ENCODE data around the gene PPP1R12B. TPM values are rescaled to one million over a fixed set of nuclear protein-coding genes. Genes with fewer than 3 reads are reported as not detected.

PPP1R12B gene
- total RNA-seq, 1 donor from 2014 or later = 31.2 TPM

DNA sequence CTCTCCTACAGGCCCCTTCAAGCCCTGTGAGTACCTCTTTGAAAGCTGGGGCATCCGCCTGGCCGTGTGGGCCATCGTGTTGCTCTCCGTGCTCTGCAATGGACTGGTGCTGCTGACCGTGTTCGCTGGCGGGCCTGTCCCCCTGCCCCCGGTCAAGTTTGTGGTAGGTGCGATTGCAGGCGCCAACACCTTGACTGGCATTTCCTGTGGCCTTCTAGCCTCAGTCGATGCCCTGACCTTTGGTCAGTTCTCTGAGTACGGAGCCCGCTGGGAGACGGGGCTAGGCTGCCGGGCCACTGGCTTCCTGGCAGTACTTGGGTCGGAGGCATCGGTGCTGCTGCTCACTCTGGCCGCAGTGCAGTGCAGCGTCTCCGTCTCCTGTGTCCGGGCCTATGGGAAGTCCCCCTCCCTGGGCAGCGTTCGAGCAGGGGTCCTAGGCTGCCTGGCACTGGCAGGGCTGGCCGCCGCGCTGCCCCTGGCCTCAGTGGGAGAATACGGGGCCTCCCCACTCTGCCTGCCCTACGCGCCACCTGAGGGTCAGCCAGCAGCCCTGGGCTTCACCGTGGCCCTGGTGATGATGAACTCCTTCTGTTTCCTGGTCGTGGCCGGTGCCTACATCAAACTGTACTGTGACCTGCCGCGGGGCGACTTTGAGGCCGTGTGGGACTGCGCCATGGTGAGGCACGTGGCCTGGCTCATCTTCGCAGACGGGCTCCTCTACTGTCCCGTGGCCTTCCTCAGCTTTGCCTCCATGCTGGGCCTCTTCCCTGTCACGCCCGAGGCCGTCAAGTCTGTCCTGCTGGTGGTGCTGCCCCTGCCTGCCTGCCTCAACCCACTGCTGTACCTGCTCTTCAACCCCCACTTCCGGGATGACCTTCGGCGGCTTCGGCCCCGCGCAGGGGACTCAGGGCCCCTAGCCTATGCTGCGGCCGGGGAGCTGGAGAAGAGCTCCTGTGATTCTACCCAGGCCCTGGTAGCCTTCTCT, 30.3 kb upstream of the PPP1R12B start:
- no peak overlapping the region for H3K4me3 Mint-ChIP-seq
- no peak overlapping the region for H3K27ac Mint-ChIP-seq
- TF ChIP-seq, protein P1, sequence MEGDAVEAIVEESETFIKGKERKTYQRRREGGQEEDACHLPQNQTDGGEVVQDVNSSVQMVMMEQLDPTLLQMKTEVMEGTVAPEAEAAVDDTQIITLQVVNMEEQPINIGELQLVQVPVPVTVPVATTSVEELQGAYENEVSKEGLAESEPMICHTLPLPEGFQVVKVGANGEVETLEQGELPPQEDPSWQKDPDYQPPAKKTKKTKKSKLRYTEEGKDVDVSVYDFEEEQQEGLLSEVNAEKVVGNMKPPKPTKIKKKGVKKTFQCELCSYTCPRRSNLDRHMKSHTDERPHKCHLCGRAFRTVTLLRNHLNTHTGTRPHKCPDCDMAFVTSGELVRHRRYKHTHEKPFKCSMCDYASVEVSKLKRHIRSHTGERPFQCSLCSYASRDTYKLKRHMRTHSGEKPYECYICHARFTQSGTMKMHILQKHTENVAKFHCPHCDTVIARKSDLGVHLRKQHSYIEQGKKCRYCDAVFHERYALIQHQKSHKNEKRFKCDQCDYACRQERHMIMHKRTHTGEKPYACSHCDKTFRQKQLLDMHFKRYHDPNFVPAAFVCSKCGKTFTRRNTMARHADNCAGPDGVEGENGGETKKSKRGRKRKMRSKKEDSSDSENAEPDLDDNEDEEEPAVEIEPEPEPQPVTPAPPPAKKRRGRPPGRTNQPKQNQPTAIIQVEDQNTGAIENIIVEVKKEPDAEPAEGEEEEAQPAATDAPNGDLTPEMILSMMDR (conservative IDR thresholded peaks at IDR 0.05) = no peak
- H3K4me1 Mint-ChIP-seq (ENCODE audit: unreplicated experiment) = no peaks in the 10 kb centered on the region
- DNase-seq (ENCODE audit: extremely low spot score, unreplicated experiment) = no peak
- H3K27me3 Mint-ChIP-seq = peaks cover 20% of the 10 kb centered on the region
- H3K36me3 Mint-ChIP-seq = no peaks in the 10 kb centered on the region
- no peaks in the 10 kb centered on the region for H3K9me3 Mint-ChIP-seq

DNA sequence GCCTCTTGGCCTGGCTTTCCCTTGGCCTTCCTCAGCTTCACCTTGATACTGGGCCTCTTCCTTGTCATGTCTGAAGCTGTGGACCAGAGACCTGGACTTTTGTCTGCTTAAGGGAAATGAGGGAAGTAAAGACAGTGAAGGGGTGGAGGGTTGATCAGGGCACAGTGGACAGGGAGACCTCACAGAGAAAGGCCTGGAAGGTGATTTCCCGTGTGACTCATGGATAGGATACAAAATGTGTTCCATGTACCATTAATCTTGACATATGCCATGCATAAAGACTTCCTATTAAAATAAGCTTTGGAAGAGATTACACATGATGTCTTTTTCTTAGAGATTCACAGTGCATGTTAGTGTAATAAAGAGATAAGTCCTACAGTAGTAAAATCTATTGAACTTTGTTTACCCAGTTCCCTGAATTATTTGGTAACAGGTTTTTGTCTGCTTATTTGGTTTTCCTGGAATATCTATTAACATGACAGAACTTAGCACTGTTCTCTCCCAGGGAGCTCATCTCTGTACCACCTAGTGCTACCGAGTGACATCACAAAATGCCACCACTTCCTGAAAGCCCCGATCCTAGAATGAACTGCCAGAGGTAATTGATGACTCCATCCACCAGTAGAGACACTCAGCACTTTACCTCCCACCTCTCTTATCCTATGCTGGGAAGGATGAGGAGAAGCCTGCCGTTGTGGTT, 29.0 kb upstream of the PPP1R12B start:
- Mint-ChIP-seq H3K4me1 (ENCODE audit: unreplicated experiment) (no peaks in the 10 kb centered on the region), H3K4me3 (no peak overlapping the region), H3K36me3 (no peaks in the 10 kb centered on the region), H3K9me3 (no peaks in the 10 kb centered on the region), H3K27ac (no peak overlapping the region), H3K27me3 (peaks cover 17% of the 10 kb centered on the region)
- DNase-seq (ENCODE audit: extremely low spot score, unreplicated experiment) = no peak
- TF ChIP-seq, protein P1 (conservative IDR thresholded peaks at IDR 0.05) = no peak

DNA sequence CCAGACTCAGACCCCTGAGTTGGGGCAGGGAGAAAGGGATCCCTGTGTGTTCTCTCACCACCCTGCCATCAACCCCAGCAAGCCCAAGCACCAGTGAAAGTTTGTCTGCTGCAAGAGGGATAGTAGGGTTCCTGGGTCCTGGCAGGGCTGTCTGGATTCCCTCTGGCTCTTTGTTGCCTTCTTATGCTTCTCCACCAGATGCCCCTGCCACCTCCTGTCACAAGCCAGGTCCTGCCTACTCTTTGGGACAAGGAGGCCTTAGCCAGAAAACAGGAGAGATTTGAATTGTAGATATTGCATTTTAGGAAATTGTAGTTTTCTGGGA, 28.5 kb upstream of the PPP1R12B start:
- Mint-ChIP-seq H3K36me3 (no peaks in the 10 kb centered on the region), H3K27ac (no peak overlapping the region), H3K4me1 (ENCODE audit: unreplicated experiment) (no peaks in the 10 kb centered on the region), H3K9me3 (no peaks in the 10 kb centered on the region), H3K4me3 (no peak overlapping the region), H3K27me3 (peaks cover 16% of the 10 kb centered on the region)
- TF ChIP-seq, protein P1 (conservative IDR thresholded peaks at IDR 0.05) = no peak
- DNase-seq (ENCODE audit: extremely low spot score, unreplicated experiment) = no peak

DNA sequence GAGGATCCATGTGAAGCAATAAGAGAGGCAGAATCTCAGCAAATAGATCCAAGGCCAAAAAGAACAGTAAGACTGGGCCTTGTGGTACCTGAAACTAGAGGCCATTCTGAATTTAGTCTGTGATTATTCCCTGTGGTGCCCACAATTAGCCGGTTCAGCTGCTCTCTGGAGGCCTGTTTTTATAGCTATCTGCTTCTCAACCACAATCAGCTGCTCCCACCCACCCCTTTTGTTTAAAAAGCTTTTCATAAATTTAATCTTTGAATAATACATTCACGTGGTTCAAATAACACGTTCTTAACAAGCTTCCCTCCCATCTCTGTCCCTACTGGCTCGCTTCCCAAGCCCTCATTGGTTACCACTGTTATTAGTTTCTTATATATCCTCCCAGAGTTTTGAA, 24.8 kb upstream of the PPP1R12B start:
- DNase-seq (ENCODE audit: extremely low spot score, unreplicated experiment) = no peak
- TF ChIP-seq, protein P1 (conservative IDR thresholded peaks at IDR 0.05) = no peak
- no peaks in the 10 kb centered on the region for H3K36me3 Mint-ChIP-seq
- H3K4me3 Mint-ChIP-seq = no peak overlapping the region
- no peak overlapping the region for H3K27ac Mint-ChIP-seq
- peaks cover 6% of the 10 kb centered on the region for H3K27me3 Mint-ChIP-seq
- no peaks in the 10 kb centered on the region for H3K9me3 Mint-ChIP-seq
- no peaks in the 10 kb centered on the region for H3K4me1 Mint-ChIP-seq (ENCODE audit: unreplicated experiment)

DNA sequence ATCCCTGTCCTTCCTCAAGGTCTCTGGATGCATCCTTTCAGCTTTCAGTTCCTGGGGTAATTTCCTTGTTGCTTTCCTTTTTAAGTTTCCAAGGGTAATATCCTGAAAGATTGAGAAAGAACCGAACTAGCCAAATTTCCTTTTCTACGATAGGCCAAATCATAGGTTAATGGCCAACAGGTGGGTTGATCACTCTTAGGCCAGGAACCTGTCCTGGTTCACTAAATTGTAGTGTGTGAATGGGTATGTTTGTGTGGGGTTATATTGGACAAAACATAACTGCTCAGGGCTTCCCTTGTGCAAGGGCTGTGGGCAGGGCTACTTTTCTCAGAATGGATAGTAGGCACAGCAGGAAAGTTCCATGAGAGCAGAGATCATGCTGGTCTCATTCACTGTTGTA, 23.9 kb upstream of the PPP1R12B start:
- no peaks in the 10 kb centered on the region for H3K36me3 Mint-ChIP-seq
- no peak overlapping the region for H3K27ac Mint-ChIP-seq
- no peak overlapping the region for H3K4me3 Mint-ChIP-seq
- no peak for DNase-seq (ENCODE audit: extremely low spot score, unreplicated experiment)
- TF ChIP-seq, protein P1 (conservative IDR thresholded peaks at IDR 0.05) = no peak
- no peaks in the 10 kb centered on the region for H3K4me1 Mint-ChIP-seq (ENCODE audit: unreplicated experiment)
- peaks cover 3% of the 10 kb centered on the region for H3K27me3 Mint-ChIP-seq
- no peaks in the 10 kb centered on the region for H3K9me3 Mint-ChIP-seq
